HG03103 (cell line): ENCODE data around the gene NBPF26.
"Not testable (repeated sequence)": the region's sequence is repeated elsewhere in the genome, so short reads cannot be mapped to it uniquely, and the experiment has no call there.

Experiments used
- ATAC-seq: cut with Tn5 transposase; IDR thresholded peaks from one replicate; pipeline ENCODE4 v1.9.1; 2021; ENCODE audit warnings: low read depth; ENCODE audit not compliant: unreplicated experiment

NBPF26 gene

GRCh38 chr1:120850537-120851421, 127.0 kb downstream of the NBPF26 start:
- ATAC-seq = peak; percentile 65

- ATAC-seq = not testable (repeated sequence)
These were observed 134.4 kb downstream of the NBPF26 start for GRCh38 chr1:120858144-120858543.

GRCh38 chr1:120859615-120860234, 136.0 kb downstream of the NBPF26 start:
- ATAC-seq = not testable (repeated sequence)

GRCh38 chr1:120878206-120878605, 154.5 kb downstream of the NBPF26 start:
- not testable (repeated sequence) for ATAC-seq

- ATAC-seq = not testable (repeated sequence)
These were observed 156.3 kb downstream of the NBPF26 start for GRCh38 chr1:120880056-120880455.

- ATAC-seq = not testable (repeated sequence)
These were observed 158.2 kb downstream of the NBPF26 start for GRCh38 chr1:120881934-120882333.
